ENCODE results near the gene ZNF716.
"Not testable (repeated sequence)": the region's sequence is repeated elsewhere in the genome, so short reads cannot be mapped to it uniquely, and the experiment has no call there.

The ZNF716 gene

DNA sequence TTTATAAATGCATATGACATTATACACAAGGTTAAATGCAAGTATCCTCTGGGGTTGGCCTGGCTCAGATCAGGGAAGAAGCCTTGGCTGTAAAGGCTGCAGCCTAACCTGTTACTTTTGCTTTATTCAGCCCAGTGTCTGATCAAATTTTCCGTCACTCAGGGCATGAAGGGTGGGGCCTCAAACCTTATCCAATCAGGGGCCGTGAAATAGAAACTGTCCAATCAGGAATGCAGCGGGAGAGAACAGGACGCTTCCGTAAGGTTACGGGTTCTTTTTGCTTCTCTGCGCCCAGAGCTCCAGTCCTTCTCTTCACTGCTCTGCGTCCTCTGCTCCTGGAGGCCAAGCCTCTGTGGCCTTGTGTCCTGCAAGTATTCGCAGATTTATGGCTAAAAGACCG lies at the start of gene ZNF716:
Gene ZNF716 (plus strand): TSS at position 274 of the 400 bp plus-strand sequence. CDS start 112 bp downstream, at position 386.
- DNase-seq (ENCODE audit: low read depth in 3 of 3, low spot score in 1 of 3): no peak

DNA sequence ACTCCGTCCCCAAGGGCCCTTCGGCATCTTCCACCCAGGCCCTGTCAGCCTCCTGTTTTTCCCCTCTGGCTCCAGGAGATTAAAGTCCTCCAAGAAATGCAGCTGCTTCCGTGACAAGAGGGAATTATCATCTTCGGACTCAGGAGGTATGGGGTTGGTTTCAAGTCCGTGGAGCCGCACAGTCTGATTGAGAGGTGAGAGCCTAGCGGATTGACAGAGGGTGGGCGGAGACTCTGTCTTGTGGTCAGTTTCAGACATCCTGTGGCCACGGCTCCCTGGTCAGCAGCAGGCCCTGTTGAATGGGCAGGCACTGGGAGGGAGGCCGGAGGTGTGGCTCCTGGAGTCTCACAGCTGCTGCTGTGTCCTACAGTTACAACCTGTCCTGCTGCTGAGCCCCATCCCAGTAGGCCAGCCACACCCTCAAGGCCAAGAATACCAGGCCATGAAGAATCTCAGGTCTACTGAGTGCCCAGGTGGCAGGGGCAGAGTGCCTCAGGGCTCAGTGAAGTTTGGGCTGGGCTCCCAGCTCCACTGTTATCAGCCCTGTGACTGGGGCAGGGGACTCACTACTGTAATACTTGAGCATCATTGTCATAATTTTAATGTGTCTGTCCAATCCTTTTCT lies 49.3 kb upstream of the ZNF716 start:
- DNase-seq (ENCODE audit: low read depth in 3 of 3, low spot score in 1 of 3): no peak

- not testable (repeated sequence) for DNase-seq (ENCODE audit: low read depth in 3 of 3, low spot score in 1 of 3)
These were observed 46.9 kb upstream of the ZNF716 start for GRCh38 chr7:57403051-57403450.

- no peak for DNase-seq (ENCODE audit: low read depth in 3 of 3, low spot score in 1 of 3)
These were observed 46.2 kb upstream of the ZNF716 start for GRCh38 chr7:57403601-57404342.

DNA sequence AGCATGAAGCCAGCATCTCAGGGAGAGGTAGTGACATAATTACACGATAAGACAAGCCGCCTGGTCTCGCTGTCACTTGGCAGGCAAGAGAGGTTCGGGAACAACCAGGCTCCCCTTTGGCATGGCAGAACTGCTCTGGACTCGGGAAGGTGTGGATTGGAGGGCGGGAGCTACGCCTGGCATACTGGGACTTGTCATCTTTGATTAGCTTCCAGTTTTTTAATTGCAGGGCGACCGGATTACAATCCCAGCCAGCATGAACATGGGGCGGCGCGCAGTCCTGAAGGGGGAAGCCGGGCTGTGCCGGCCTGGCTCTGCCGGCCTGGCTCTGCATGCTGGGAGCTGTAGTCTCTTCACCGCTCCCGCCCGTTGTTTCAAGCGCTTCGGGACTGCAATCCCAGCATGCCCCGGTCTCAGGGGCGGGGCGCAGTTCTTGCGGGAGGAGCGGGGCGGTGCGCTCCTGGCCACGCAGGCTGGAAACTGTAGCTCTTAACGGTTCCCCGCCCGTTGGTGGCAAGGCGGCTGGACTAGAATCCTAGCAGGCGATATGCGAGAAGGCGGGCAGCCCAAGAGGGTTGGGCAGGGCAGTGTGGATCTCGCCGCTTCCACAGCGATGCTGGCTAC lies 45.5 kb upstream of the ZNF716 start:
- DNase-seq (ENCODE audit: low read depth in 3 of 3, low spot score in 1 of 3): no peak

- no peak for DNase-seq (ENCODE audit: low read depth in 3 of 3, low spot score in 1 of 3)
These were observed 45.0 kb upstream of the ZNF716 start for GRCh38 chr7:57404967-57405421.

- no peak for DNase-seq (ENCODE audit: low read depth in 3 of 3, low spot score in 1 of 3)
These were observed 42.9 kb upstream of the ZNF716 start for GRCh38 chr7:57407125-57407524.

- no peak for DNase-seq (ENCODE audit: low read depth in 3 of 3, low spot score in 1 of 3)
These were observed 37.8 kb upstream of the ZNF716 start for GRCh38 chr7:57412168-57412567.

DNA sequence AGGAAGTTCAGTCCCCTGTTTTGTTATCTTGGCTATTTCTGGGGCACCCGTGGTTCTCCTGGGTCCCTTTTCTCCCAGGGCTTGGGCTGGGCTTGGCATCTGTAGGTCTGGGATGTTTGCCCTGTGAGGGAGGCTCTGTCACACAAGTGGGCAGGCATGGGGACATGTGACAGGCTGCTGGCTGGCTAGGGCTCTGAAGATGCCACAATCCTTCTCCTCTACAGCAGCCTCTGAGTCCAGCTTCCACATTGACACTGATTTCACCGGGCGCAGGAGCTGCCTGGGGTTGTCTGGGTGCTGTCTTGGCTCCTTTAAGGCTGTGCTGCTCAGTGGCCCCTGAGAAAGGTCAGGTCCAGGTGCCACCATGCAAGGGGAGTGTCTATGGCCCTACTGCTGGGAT lies 37.4 kb upstream of the ZNF716 start:
- no peak for DNase-seq (ENCODE audit: low read depth in 3 of 3, low spot score in 1 of 3)

DNA sequence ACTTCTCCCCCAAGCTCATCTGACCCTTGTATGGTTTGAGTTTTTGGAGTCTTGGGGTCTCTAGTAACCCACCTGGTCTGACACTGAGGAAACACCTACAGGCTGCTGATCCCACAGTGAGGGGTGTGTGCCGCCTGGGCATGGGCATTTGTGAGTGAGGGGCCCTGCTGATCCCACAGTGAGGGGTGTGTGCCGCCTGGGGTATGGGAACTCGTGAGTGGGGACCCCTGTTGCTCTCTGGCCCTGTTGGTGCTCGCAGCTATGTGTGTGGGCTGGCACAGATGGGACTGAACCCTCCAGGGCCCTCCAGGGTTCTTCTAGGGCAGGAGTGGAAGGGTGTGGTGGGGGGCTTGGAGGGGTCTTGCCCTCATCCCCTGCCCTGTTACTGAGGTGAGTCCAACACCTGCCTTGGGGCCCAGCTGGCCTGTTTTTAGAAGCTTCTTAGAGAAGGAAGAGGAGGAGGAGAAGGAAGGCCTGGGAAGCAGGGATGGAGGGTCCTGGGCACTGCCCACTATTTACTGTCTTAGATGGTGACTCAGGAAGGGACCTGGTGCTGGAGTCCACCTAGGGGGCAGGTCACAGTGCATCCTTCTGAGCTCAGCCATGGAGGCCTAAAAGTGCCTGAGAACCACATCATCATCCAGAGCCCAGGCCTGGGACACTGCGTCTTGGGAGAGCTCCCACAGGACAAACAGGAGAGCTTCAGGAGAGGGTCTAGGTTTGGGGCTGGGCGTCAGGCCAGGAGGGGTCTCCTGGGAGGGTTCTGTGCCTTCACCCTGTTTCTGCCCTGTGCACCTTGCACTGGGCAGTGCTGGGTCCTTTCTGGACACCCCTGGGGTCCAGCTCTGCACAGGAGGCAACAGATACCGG lies 36.2 kb upstream of the ZNF716 start:
- DNase-seq (ENCODE audit: low read depth in 3 of 3, low spot score in 1 of 3): no peak

GRCh38 chr7:57414415-57414814 lies 35.6 kb upstream of the ZNF716 start:
- DNase-seq (ENCODE audit: low read depth in 3 of 3, low spot score in 1 of 3): no peak

- no peak for DNase-seq (ENCODE audit: low read depth in 3 of 3, low spot score in 1 of 3)
These were observed 35.1 kb upstream of the ZNF716 start for GRCh38 chr7:57414852-57415251.

GRCh38 chr7:57415326-57415725 lies 34.7 kb upstream of the ZNF716 start:
- DNase-seq (ENCODE audit: low read depth in 3 of 3, low spot score in 1 of 3): no peak

DNA sequence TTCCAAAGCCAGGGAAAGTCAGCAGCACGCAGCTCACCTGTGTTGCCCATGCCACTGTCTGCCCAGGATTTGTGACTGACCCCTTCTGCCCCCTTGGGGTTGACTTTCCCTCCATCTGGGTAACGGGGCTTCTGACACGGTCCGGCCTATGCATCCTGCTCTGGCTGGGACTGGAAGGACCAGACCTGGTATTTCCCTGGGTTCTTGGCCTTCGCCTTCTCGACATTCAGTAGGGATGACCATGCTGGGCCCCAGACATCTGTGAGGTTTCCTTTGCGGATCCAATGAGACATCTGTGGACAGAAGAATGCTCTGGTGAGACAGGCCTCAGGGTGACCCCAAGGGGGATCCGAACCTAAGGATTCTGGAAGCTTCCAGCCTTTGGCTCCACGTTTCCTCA lies 34.2 kb upstream of the ZNF716 start:
- DNase-seq (ENCODE audit: low read depth in 3 of 3, low spot score in 1 of 3): no peak

DNA sequence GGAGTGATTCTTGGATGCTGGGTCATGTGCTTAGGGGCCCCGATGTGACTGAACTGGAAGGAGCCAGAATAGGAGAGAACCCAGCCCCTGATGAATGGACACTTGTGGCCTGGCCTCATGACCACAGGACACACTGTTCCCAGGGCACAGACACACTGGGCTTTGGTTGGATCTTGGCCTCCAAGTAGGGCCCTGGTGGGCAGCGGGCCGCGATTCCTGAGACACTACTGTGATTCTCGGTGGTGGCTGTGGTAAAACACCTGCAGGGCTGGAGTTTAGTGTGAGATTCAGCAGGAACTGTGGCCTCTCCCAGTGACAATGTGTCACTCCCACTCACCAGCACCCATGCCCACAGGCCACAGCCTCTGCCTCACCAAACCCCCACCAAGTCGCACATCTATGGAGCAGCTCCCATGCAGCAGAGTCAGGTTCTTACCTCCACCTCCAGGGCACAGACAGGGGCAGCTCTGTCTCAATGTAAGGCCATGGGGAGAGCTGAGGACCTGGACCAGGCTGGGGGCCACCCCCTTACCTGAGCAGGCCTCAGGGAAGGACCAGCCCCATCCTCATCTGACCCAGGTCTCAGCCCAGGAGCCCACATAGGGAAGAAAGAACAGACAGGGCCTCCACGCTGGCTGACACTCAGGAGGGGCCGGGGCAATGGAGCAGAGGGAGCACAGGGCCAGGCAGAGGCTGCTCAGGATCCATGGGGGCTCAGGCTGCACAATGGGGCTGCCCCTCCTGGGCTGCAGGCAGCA lies 33.2 kb upstream of the ZNF716 start:
- no peak for DNase-seq (ENCODE audit: low read depth in 3 of 3, low spot score in 1 of 3)

DNA sequence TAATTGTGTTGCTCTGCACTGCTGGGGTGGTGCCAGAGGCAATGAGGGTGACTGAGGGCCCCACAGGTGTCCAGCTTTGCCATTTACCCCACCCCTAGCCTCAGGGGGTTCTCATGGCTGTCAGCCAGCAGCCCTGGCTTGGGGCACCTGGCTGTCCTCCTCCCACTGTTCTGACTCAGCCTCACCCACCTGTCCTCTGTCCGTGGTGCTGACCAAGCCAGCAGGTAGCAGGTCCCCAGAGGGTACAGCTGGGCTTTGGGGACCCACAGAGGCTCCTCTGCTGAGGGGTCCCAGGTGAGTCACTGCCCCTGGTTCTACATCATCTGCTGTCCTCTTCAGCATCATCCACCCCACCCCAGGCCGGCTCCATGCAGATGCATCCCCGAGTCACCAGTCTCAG lies 32.2 kb upstream of the ZNF716 start:
- DNase-seq (ENCODE audit: low read depth in 3 of 3, low spot score in 1 of 3): no peak

DNA sequence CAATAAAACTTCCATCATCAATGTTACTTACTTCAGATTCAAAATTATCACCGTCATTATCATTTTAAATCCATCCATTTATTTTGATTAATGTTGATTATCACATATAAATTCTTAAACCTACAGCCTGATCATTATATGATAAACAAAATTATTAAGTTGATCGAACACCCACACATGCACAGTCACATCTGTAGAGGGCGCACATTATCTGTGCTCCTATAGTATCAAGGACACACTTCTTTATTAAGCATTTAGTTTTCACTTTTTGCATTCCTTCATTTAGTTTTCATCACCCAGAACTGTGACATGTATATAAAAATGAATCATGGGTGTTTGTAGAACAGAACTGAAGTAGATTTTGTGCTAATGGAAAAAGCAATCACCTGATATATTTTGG lies 26.2 kb upstream of the ZNF716 start:
- no peak for DNase-seq (ENCODE audit: low read depth in 3 of 3, low spot score in 1 of 3)

DNA sequence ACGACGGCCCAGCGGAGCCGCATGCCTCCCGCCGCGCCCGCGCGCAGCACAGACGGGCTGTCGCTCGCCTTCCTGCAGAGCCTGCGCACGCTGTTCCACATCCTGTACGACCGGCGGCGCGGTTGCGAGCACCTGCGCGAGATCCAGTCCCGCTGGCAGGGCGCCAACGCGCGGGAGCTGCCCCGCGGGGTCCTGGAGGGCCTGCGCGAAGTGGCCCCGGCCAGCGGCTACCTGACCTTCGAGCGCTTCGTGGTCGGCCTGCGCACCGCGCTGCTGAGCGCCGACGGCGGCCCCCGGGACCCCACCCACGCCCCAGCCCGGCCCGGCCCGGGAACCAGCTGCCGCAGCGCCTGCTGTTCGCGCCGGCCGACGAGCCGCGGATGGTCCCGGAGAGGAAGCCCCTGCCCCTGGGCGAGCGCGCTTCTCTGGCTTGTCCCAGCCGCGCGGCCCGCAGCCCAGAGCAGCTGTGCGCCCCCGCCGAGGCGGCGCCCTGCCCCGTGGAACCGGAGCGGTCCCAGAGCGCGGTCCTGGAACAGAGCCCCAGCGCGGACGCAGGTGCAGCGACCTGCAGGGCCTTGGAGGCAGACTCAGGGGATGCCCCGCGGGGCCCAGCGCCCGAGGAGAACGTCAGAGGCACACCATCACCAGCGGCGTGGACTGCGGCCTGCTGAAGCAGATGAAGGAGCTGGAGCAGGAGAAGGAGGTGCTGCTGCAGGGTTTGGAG lies 25.3 kb upstream of the ZNF716 start:
- DNase-seq (ENCODE audit: low read depth in 3 of 3, low spot score in 1 of 3): no peak

DNA sequence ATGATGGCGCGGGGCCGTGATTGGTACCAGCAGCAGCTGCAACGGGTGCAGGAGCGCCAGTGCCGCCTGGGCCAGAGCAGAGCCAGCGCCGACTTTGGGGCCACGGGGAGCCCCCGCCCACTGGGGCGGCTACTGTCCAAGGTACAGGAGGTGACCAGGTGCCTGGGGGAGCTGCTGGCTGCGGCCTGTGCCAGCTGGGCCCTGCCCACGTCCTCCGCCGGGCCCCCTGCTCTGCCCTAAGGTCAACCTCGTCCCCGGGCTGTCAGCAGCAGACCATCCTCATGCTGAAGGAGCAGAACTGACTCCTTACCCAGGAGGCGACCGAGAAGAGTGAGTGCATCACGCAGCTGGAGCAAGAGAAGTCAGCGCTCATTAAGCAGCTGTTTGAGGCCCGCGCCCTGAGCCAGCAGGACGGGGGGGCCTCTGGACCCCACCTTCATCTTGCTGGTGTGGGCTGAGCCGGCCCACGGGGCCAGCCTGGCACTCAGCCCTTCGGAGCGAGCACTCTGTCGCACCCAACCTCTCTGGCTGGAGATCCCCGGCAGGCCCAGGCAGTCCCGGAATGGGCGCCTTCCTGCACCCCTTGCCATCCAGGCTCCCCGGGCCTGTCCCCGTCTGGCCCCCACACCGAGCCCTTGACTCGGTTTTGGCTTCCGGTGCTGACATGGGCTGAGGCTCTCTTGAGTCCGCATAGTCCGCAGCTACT lies 24.6 kb upstream of the ZNF716 start:
- no peak for DNase-seq (ENCODE audit: low read depth in 3 of 3, low spot score in 1 of 3)
